Endothelial cell of umbilical vein (primary cell): ENCODE data around the gene SLC39A11. TPM values are rescaled to one million over a fixed set of nuclear protein-coding genes. Genes with fewer than 3 reads are reported as not detected.

Experiments used
- BruUV-seq: library from RNA; stranded (reverse); fragments of 400-500 nt; replicated peaks from 2 replicates; lab custom pipeline; 2021; lab: Mats Ljungman, UMichigan
- CTCF ChIA-PET: fragments of 300-600, 350-600 bp; sonication (Branson Sonifier 250); formaldehyde crosslinking; loops from one replicate; lab custom pipeline; 2021; ENCODE audit warnings: antibody characterized with exemption, inconsistent platforms; lab: Charles Lee
- POLR2A ChIA-PET: fragments of 300-600, 350-600 bp; sonication (Branson Sonifier 250); formaldehyde crosslinking; loops from one replicate; lab custom pipeline; 2021; ENCODE audit warnings: antibody characterized with exemption, inconsistent platforms; lab: Charles Lee
- DNase-seq: peaks from one replicate; pipeline ENCODE4 v3.0.0-alpha.2; 2011; ENCODE audit warnings: low read depth, low spot score
- FAIRE-seq: peaks from 2 replicates; lab custom pipeline; 2011; peaks lifted over from hg19 to GRCh38; lab: Jason Lieb, UNC
- H2AFZ ChIP-seq: 2 replicates; pipeline ENCODE4 v1.6.0; 2012; ENCODE audit warnings: low read depth, low read length, control low read depth, inconsistent platforms
- H3K27ac ChIP-seq: 2 replicates; pipeline ENCODE4 v1.5.1; 2011; ENCODE audit warnings: low read depth, mild to moderate bottlenecking, control low read depth, low read length, moderate library complexity; ENCODE audit not compliant: insufficient read depth
- H3K27me3 ChIP-seq, 2 experiments: 2 replicates each; pipeline versions ENCODE4 v1.6.0 to v1.6.1; 2011; ENCODE audit warnings: low read length in 2 of 2, mixed read lengths in 1 of 2; ENCODE audit not compliant: control insufficient read depth in 2 of 2, insufficient read depth in 2 of 2
- H3K36me3 ChIP-seq, 2 experiments: 2 replicates in 1 of 2; 3 replicates in 1 of 2; pipeline ENCODE4 v1.5.1; 2011; ENCODE audit warnings: low read length in 2 of 2, mild to moderate bottlenecking in 1 of 2, moderate library complexity in 1 of 2; ENCODE audit not compliant: control insufficient read depth in 2 of 2, insufficient read depth in 2 of 2; ENCODE audit errors: extremely low read depth in 1 of 2
- H3K4me1 ChIP-seq: 3 replicates; pipeline ENCODE4 v1.5.1; 2011; ENCODE audit warnings: mild to moderate bottlenecking, low read length; ENCODE audit not compliant: control insufficient read depth, insufficient read depth; ENCODE audit errors: extremely low read depth
- H3K4me2 ChIP-seq: 2 replicates; pipeline ENCODE4 v1.6.1; 2011; ENCODE audit warnings: low read length, control low read depth, mixed read lengths; ENCODE audit not compliant: insufficient read depth
- H3K4me3 ChIP-seq, 3 experiments: fragments of 200-600 bp in 1 of 3; sonication (generic), shearing (Covaris generic) in 1 of 3; replicated peaks in 1 of 3; 2 replicates each; pipeline ENCODE4 v1.5.1; 2011 to 2016; ENCODE audit warnings: control low read depth in 3 of 3, low read length in 3 of 3, mild to moderate bottlenecking in 2 of 3, inconsistent platforms in 1 of 3, low read depth in 1 of 3, moderate library complexity in 1 of 3; ENCODE audit not compliant: insufficient read depth in 1 of 3
- H3K79me2 ChIP-seq: 2 replicates; pipeline ENCODE4 v1.6.0; 2012; ENCODE audit warnings: low read length, inconsistent platforms; ENCODE audit not compliant: control insufficient read depth, insufficient read depth
- H3K9ac ChIP-seq: replicated peaks from 2 replicates; pipeline ENCODE3; 2011; ENCODE audit warnings: low read length, control low read depth; ENCODE audit not compliant: insufficient read depth; ENCODE audit errors: extremely low read depth
- H3K9me1 ChIP-seq: replicated peaks from 3 replicates; pipeline ENCODE4 v1.6.0; 2011; ENCODE audit warnings: mild to moderate bottlenecking, low read length; ENCODE audit not compliant: control insufficient read depth, insufficient read depth; ENCODE audit errors: extremely low read depth
- H3K9me3 ChIP-seq: replicated peaks from 2 replicates; pipeline ENCODE4 v1.5.1; 2012; ENCODE audit warnings: low read length, inconsistent platforms; ENCODE audit not compliant: control insufficient read depth, insufficient read depth
- H4K20me1 ChIP-seq: replicated peaks from 2 replicates; pipeline ENCODE3; 2011; ENCODE audit warnings: mild to moderate bottlenecking, low read length; ENCODE audit not compliant: control insufficient read depth, insufficient read depth; ENCODE audit errors: extremely low read depth
- EZH2 ChIP-seq: IDR thresholded peaks from 2 replicates; pipeline ENCODE4 v1.6.1; 2012; ENCODE audit warnings: borderline replicate concordance, low read depth, mild to moderate bottlenecking, moderate library complexity, low read length, inconsistent platforms; ENCODE audit not compliant: severe bottlenecking
- FOS ChIP-seq: IDR thresholded peaks from 2 replicates; pipeline ENCODE4 v1.6.1; 2011; ENCODE audit warnings: mild to moderate bottlenecking, low read length, moderate library complexity, borderline replicate concordance; ENCODE audit not compliant: insufficient read depth
- GATA2 ChIP-seq: IDR thresholded peaks from 2 replicates; pipeline ENCODE4 v1.7.0; 2011; ENCODE audit warnings: low read depth, mild to moderate bottlenecking, moderate library complexity, mixed read lengths, low read length; ENCODE audit not compliant: insufficient read length, insufficient read depth
- JUN ChIP-seq: IDR thresholded peaks from 2 replicates; pipeline ENCODE4 v1.6.1; 2011; ENCODE audit warnings: borderline replicate concordance, low read depth; ENCODE audit not compliant: insufficient read length, insufficient read depth
- MYC ChIP-seq: IDR thresholded peaks from one replicate; pipeline ENCODE4 v1.6.1; 2011; ENCODE audit warnings: mild to moderate bottlenecking, low read depth, low read length
- POLR2A ChIP-seq: IDR thresholded peaks from 2 replicates; pipeline ENCODE4 v1.6.1; 2012; ENCODE audit warnings: low read depth, mild to moderate bottlenecking, control low read depth, low read length
- POLR2AphosphoS5 ChIP-seq: IDR thresholded peaks from 2 replicates; pipeline ENCODE4 v1.6.1; 2012; ENCODE audit warnings: low read depth, mild to moderate bottlenecking, control low read depth, low read length, moderate library complexity; ENCODE audit not compliant: insufficient read depth
- dilution Hi-C: fragments of 300-500 bp; cut with MboI; formaldehyde crosslinking; loops from one replicate; pipeline ENCODE4 v1.15.0; 2019; ENCODE audit warnings: low sequenced_read_pairs; ENCODE audit not compliant: extremely low pct_ligation_motif_present
- intact Hi-C: fragments of 100-400 bp; cut with micrococcal nuclease; formaldehyde crosslinking; loops from one replicate; pipeline ENCODE4 v1.10.0; 2022
- polyA plus RNA-seq, 4 experiments: library from polyadenylated mRNA; depleted of rRNA in 3 of 4; stranded (reverse) in 3 of 4; unstranded in 1 of 4; fragments of >200 nt; gene quantifications; 2 replicates each; pipeline versions ENCODE4 v1.2.1 to v1.2.3, GENCODE V29; 2011 to 2012; ENCODE audit warnings: missing spikeins in 1 of 4
- total RNA-seq: library from RNA; stranded (reverse); gene quantifications from 2 replicates; pipeline ENCODE4 v1.2.3, GENCODE V29; 2021
- TF ChIP-seq, protein P1 (sequence below), 2 donors: IDR thresholded peaks; 1 replicate in 1 of 2; 2 replicates in 1 of 2; pipeline ENCODE4 v1.5.1; 2011; ENCODE audit warnings: low read length in 2 of 2, mild to moderate bottlenecking in 2 of 2, moderate library complexity in 2 of 2, control low read depth in 1 of 2, inconsistent platforms in 1 of 2, low read depth in 1 of 2; ENCODE audit not compliant: insufficient read depth in 1 of 2; ENCODE audit errors: extremely low read depth in 1 of 2
- TF ChIP-seq, protein P2 (sequence below): IDR thresholded peaks from 2 replicates; pipeline ENCODE4 v1.6.1; 2011; ENCODE audit not compliant: insufficient read depth, insufficient read length

Gene SLC39A11
- total and polyA plus RNA-seq, 2 donors (not counting 3 experiments of a cell fraction or from before 2014, with no cell fraction given) = 8.1 to 11.9 TPM

DNA sequence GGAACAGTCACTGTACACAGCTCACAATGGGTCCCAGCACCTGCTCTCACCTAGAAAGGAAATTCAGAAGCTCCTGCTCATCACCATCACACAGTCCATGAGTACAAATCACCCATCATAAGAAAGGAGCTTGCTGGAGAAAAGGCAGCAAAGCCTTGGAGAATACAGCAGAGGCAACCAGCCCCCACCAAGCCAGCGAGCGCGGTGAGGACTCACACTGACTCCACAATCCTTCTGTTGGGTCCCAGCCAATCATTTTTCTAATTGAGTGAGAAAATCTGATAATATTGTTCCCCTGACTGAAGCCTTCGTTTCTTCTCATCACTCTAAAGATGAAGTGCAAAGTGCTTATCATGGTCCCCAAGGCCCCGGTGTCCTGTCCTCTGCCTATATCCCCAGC, 298.3 kb downstream of the SLC39A11 start:
- no peaks in the 10 kb centered on the region for H3K27me3 ChIP-seq
- no peaks in the 10 kb centered on the region for H3K9me3 ChIP-seq
- H3K4me3 ChIP-seq = no peak overlapping the region
- POLR2A ChIA-PET = no interaction called here
- TF ChIP-seq POLR2A (no peak), EZH2 (no peak), MYC (no peak), POLR2AphosphoS5 (no peak), GATA2 (no peak), FOS (no peak), JUN (no peak)
- TF ChIP-seq, protein P1, sequence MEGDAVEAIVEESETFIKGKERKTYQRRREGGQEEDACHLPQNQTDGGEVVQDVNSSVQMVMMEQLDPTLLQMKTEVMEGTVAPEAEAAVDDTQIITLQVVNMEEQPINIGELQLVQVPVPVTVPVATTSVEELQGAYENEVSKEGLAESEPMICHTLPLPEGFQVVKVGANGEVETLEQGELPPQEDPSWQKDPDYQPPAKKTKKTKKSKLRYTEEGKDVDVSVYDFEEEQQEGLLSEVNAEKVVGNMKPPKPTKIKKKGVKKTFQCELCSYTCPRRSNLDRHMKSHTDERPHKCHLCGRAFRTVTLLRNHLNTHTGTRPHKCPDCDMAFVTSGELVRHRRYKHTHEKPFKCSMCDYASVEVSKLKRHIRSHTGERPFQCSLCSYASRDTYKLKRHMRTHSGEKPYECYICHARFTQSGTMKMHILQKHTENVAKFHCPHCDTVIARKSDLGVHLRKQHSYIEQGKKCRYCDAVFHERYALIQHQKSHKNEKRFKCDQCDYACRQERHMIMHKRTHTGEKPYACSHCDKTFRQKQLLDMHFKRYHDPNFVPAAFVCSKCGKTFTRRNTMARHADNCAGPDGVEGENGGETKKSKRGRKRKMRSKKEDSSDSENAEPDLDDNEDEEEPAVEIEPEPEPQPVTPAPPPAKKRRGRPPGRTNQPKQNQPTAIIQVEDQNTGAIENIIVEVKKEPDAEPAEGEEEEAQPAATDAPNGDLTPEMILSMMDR (IDR thresholded peaks at IDR 0.05; ENCODE audit: extremely low read depth in 1 of 2, insufficient read depth in 1 of 2, low read depth in 1 of 2, low read length in 2 of 2) = no peak
- TF ChIP-seq, protein P2, sequence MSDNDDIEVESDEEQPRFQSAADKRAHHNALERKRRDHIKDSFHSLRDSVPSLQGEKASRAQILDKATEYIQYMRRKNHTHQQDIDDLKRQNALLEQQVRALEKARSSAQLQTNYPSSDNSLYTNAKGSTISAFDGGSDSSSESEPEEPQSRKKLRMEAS = no peak
- CTCF ChIA-PET = no interaction called here
- intact Hi-C loops (no loop called here), dilution Hi-C loops (no loop called here)
- H3K4me2 ChIP-seq = no peak overlapping the region
- no peaks in the 10 kb centered on the region for H4K20me1 ChIP-seq
- no peaks in the 10 kb centered on the region for H3K79me2 ChIP-seq
- H2AFZ ChIP-seq = no peak overlapping the region
- H3K9me1 ChIP-seq = no peaks in the 10 kb centered on the region
- H3K36me3 ChIP-seq = no peaks in the 10 kb centered on the region
- H3K4me1 ChIP-seq = no peaks in the 10 kb centered on the region
- DNase-seq = no peak
- H3K9ac ChIP-seq = no peak overlapping the region
- no peak for FAIRE-seq
- no peak overlapping the region for H3K27ac ChIP-seq
- no TSS peak for BruUV-seq
